Ovary (tissue), 3 donors: Measurements from ENCODE around the gene CRYAA.
"Not testable (repeated sequence)": the region's sequence is repeated elsewhere in the genome, so short reads cannot be mapped to it uniquely, and the experiment has no call there.

Experiments used
- POLR2A ChIP-seq: fragments of 450-650 bp; IDR thresholded peaks from one replicate; pipeline ENCODE4 v1.6.1; 2017; ENCODE audit warnings: antibody characterized with exemption, mild to moderate bottlenecking, moderate library complexity
- TF ChIP-seq, protein P1 (sequence below), 3 donors: fragments of 450-650 bp in 2 of 3; fragments of 200-600 bp in 1 of 3; IDR thresholded peaks; one replicate each; pipeline versions ENCODE4 v1.5.1 to v1.8.0; 2016 to 2022; ENCODE audit warnings: antibody characterized with exemption in 3 of 3, mild to moderate bottlenecking in 1 of 3
- donor health status: DM: no; HTN: no; CAD: no.

DNA sequence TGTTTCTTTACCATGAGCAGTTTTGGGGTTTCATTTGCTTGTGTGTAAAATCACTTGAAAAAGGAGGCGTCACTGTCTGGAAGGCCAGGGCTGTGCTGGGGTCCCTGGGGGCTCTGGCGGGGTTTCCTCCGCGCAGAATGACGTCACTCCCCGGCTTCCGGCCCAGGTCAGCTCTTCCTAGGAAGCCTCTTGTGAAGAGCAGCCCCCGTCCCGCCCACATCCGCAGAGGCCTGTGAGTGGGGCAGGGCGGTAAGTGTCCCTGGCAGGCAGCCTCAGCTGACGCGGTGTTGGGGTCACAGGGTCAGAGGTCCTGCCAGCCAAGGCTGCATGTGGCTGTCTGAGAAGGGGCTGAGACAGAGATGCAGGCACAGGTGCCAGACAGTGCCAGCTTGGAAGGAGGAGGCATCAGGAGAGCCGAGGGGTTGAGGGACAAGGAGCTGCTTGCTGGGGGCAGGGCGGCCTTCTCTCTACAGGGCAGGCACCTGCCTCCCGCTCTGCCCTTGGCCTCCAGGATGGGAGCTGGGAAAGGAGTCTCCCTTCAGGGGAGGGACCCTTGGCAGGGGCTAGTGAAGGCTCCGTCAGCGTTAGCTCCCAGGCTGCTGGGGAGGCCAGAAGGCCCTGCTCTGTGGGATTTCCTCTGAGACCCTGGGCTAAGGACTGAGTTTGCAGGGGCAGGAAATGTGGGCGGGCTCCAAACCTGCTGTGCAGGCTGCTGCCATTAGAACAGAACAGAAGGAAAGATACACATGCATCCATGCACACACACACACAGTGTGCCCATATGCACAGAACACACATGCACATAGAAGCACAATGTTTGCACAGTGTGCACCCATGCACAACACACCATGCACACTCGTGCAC, 8.5 kb downstream of the CRYAA start:
- TF ChIP-seq, protein P1, sequence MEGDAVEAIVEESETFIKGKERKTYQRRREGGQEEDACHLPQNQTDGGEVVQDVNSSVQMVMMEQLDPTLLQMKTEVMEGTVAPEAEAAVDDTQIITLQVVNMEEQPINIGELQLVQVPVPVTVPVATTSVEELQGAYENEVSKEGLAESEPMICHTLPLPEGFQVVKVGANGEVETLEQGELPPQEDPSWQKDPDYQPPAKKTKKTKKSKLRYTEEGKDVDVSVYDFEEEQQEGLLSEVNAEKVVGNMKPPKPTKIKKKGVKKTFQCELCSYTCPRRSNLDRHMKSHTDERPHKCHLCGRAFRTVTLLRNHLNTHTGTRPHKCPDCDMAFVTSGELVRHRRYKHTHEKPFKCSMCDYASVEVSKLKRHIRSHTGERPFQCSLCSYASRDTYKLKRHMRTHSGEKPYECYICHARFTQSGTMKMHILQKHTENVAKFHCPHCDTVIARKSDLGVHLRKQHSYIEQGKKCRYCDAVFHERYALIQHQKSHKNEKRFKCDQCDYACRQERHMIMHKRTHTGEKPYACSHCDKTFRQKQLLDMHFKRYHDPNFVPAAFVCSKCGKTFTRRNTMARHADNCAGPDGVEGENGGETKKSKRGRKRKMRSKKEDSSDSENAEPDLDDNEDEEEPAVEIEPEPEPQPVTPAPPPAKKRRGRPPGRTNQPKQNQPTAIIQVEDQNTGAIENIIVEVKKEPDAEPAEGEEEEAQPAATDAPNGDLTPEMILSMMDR (IDR thresholded peaks at IDR 0.05), result not testable (repeated sequence)
- TF ChIP-seq POLR2A, result not testable (repeated sequence)
